Measurements from ENCODE around the gene STX8.

Gene STX8

DNA sequence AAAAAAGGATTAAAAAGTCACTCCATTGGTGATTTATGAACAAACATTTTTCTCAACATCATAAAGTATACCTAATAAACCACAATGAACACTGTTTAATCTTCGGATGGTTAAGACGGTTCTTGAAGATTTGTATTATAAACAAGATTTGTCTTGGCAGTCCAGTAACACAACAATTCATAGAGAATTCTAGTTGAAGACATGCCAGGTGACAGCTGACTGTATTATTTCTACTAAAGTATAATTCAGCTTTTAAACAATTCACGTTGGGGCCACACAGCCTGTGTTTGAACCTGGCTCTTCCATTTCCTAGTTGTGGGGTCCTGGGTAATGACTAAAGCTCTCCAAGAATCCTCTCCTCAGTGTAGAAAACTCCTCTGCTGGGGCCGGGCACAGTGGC is 22.0 kb downstream of the STX8 start:
- DNase-seq: no peak

DNA sequence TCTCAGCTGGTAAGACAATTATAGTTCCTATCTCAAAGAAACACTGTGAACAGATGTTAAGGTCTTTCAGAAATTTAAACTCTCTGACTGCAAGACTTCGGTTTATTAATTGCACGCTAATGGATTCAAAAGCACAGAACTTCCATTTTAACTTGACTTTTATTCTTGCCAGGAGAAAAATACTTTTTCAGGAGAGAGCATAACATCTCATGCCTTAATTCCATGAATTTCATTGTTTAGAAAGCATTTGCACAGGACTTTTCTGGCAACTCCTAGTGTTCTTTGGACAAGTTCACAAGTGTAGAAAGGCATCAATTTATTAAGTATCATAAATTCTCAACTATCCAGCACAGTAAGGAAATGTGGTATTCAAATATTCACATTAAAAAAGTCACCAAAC is 22.4 kb downstream of the STX8 start:
- DNase-seq: no peak

DNA sequence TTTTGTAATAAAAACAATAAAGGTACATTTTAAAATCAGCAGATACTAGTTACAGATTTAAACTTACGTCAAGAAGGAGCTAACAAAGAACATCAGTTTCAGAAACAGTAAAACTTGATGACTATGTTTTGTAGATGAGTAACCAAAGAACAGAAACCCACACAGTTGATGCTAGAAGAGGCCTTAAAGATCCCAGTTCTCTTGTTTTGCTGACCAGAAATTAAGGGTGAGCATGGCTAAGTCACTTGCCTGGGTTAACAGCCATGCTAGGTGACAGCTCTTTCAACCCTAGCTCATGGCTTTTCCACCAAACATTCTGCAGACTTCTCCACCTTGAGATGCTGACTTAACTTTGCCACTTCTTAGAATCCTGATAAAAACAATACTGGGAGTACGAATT is 26.4 kb downstream of the STX8 start:
- no peak for DNase-seq

DNA sequence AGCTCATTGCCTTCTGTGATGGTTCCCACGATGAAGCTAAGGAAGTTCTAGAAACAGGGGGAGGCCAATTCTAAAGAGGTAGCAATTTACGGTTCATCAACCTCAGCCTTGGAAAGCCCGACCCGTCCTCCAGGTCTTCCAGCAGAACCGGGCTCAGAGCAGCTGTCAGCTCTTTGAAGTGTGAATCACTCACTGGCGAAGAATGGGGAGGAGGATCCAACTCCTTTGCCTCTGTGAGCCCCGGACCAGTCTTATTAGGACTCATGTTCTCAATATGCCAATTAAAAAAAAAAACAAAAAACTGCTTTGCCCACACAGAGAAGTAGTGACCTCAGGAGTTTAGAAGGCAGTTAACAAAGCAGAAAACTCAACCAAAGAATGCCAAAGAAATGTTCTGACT is 31.4 kb downstream of the STX8 start:
- no peak for DNase-seq

- DNase-seq: no peak
These were observed 33.9 kb downstream of the STX8 start for GRCh38 chr17:9541718-9542117.

DNA sequence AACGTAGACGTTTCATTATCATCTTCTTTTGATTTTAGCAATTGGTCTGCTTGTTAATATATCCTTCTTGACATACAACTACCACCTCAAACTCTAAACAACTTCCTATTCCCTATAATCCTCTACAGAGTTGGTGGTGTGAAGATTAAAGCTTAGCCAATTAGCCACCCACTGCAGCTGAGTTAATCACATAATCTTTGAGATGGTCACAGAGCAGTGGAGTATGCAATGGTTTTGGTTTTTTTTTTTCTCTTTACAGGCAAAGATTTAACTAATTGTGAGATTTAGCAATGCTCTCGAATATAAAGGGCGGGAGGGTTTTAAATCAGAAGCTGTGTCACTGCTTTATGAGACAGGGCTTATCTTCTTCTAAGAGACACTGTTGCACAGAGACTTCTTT is 37.0 kb downstream of the STX8 start:
- DNase-seq: no peak

DNA sequence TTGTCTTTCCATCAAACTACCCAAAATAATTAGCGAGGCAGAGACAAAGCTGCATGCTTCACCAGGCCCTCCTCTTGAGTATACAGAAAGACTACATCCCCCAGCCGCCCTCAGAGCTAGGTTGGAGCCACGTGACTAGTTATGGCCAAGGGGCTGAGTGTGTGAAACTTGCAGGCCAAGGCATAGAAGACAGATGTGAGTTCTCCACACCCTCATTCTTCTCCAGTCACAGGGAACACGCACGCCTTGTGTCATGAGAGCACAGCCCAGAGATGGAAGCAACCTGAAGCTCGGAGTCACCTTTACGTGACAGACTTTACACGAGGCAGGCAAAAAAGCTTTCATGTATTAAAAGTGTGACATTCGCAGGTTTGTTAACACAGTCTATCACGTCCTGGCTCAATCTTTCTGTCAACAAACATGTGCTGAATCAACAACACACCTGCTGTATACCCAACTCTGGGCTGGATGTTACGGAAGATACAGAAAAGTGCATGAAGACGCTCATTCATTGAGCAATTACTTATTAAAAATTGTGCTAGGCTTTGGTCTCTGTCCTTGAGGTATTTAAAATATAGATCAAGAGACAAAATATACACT is 38.3 kb downstream of the STX8 start:
- DNase-seq: no peak

GRCh38 chr17:9536061-9536460 is 39.6 kb downstream of the STX8 start:
- DNase-seq: no peak

GRCh38 chr17:9533441-9533840 is 42.2 kb downstream of the STX8 start:
- no peak for DNase-seq

DNA sequence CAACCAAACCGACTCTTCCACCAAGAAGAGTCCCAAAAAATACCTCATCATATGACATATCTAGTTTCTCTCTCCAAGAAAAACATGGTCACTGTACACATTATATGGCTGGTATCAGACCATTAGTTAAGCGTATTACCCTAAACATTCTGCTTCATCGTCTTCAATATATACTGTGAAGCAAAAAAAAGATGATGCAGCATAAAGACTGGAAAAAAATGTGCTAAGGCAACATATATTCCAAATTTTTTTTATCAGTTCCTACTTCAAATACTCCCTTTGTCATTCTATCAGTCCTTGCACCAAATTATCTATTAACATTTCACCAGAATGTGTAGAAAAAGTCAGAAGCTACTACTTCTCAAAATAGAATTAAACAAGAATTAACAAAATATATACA is 42.9 kb downstream of the STX8 start:
- DNase-seq: no peak

- DNase-seq: no peak
These were observed 44.6 kb downstream of the STX8 start for GRCh38 chr17:9531034-9531433.

GRCh38 chr17:9529033-9529700 is 46.5 kb downstream of the STX8 start:
- no peak for DNase-seq

- no peak for DNase-seq
These were observed 47.8 kb downstream of the STX8 start for GRCh38 chr17:9527788-9528187.

GRCh38 chr17:9522074-9522473 is 53.5 kb downstream of the STX8 start:
- DNase-seq: no peak

- DNase-seq: no peak
These were observed 54.6 kb downstream of the STX8 start for GRCh38 chr17:9521062-9521461.

- DNase-seq: no peak
These were observed 55.0 kb downstream of the STX8 start for GRCh38 chr17:9520649-9521048.

DNA sequence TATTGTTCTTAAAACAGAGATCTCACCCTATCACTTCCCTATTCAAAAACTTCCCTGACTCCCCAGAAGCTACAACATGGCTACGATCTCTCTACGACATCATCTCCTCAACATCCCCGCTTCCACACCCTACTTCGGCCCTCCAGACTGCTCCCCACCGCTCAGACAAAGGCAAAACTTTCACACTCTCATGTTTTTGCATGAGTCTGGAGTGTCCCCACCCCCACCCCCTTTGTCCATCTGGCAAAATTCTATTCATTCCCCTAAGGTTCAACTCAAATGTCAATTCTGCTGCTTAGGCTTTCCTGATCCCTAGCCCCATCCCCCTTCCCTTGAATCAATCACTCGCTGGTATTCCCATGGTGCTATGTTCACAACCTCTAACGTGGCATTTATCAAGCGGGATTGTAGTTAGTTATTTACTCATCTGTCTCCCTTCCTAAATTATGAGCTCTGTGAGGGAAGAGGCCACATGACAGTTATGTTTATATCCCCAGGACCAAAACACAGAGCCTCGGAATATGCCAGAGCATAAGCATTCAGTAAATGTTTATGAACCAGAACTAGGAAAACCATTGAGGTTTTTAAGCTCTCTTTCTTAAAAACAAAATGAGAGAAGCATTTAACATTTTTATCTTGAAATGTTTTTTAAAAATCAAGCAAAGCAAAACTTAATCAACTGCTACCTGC is 55.9 kb downstream of the STX8 start:
- DNase-seq: no peak

DNA sequence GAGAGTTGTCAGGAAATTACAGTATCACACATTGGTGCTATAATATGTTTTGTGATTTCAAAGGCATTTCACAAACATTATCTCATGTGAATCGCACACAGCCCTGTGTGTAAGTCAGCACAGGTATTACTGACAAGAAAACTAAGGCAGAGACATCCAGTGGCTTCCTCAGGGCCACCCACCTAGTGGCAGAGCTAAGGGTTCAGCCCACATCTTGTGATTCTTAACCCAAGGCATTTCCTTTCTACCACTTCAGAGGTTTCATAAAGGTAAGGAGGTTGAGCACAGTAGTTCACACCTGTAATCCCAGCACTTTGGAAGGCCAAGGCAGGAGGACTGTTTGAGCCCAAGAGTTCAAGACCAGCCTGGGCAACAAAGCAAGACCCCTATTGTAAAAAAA is 58.2 kb downstream of the STX8 start:
- no peak for DNase-seq

DNA sequence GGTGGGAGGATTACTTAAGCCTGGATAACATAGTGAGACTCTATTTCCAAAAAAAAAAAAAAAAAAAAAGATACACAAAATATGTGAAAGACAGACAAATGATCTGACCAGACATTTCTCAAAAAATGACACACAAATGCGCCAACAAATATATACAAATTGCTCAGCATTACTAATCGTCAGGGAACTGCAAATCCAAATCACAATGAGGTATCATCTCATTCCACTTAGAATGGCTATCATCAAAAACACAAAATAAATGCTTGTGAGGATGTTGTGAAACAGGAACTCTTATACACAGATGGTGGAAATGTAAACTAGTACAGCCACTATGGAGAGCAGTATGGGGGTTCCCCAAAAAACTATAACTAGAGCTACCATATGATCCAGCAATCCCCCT is 62.4 kb downstream of the STX8 start:
- DNase-seq: no peak

- DNase-seq: no peak
These were observed 63.1 kb downstream of the STX8 start for GRCh38 chr17:9512323-9513168.

DNA sequence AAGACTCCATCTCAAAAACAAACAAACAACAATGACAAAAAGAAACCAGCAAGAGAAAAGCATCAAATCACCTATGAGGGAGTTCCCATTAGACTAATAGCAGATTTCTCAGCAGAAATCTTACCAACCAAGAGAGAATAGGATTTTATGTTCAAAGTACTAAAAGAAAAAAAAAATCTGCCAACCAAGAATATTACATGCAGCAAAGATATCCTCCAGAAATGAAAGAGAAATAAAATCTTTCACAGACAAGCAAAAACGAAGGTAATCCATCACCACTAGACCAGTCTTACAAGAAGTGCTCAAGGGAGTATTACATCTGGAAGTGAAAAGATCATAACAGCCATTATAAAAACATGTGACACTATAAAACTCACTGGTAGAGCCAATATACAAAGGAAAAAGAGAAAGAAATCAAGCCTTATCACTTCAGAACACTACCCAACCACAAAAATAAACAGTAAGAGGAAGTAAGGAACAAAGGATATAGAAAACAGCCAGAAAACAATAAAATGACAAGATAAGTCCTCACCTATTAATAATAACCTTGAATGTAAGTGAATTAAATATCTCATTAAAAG is 66.3 kb downstream of the STX8 start:
- DNase-seq: no peak

- no peak for DNase-seq
These were observed 76.6 kb downstream of the STX8 start for GRCh38 chr17:9499041-9499440.

- no peak for DNase-seq
These were observed 77.1 kb downstream of the STX8 start for GRCh38 chr17:9498490-9498889.
